Activated CD4-positive, alpha-beta T cell treated with anti-CD3 and anti-CD28 coated beads, Interleukin-2, Interleukin-6, amounts not matched to agents 100 ng/mL and 50 ng/mL, durations not matched to agents 16 hours and 8 hours (primary cell): Measurements from ENCODE around the gene CREG1.

ENCODE experiments used
- DNase-seq: peaks from one replicate; pipeline ENCODE4 v3.0.0-alpha.2; 2020

Gene CREG1

DNA sequence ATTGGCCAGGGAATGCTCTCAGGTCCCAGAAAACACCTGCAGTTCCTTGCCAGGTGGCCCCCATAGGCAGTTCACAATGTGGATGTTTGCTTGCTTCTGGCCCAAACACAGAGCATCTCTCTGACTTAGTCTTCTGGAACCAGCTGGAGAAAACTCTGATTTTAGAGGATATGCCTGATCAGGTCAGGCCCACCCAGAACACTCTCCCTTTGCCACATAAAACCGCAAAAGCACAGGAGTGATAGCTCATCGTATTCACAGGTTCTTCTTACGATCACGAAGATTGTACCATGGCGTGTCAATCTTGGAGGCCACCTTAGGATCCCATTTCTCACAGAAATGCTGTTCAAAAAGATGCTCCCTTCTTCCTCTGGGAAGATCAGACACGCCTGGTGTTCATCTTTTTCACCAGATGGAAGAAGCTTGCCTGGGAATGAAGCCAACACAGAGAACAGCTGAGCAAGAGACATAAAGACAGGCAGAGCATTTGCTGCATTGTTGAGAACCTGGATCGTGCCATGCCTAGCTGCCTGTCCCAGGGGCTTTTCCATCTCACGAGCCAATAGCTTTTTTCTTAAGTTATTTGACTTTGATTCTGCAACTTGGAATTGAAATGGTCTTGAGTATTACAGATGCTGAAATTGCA is 23.6 kb downstream of the CREG1 start:
- no peak for DNase-seq

DNA sequence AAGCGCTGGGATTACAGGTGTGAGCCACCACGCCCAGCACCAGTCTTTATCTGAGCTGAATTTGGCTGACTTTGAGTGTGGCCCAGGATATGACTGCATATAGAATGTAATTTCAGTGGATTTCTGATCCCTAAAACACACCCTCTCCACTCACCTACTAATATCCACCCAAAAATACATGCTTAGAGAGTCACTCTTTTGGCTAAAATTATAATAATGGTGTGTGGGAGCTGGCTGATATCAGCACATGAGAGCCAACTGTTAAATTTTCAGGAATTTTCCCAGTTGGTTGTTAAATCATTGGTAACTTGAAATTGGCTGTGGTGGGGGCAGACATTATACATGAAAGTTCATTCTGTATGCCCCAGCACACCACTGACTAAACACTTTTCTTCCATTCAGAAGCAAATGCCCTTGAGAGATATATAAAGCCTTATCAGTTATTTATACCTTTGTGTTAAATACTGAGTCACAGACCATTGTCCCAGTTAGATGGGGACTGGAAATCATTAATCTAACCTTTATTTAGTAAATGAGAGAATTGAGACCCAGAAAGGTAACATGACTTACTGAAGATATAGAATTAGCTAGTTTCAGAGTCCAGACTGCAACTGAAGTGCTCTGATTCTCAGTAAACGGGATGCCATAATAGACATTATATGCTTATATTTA is 25.4 kb downstream of the CREG1 start:
- no peak for DNase-seq

DNA sequence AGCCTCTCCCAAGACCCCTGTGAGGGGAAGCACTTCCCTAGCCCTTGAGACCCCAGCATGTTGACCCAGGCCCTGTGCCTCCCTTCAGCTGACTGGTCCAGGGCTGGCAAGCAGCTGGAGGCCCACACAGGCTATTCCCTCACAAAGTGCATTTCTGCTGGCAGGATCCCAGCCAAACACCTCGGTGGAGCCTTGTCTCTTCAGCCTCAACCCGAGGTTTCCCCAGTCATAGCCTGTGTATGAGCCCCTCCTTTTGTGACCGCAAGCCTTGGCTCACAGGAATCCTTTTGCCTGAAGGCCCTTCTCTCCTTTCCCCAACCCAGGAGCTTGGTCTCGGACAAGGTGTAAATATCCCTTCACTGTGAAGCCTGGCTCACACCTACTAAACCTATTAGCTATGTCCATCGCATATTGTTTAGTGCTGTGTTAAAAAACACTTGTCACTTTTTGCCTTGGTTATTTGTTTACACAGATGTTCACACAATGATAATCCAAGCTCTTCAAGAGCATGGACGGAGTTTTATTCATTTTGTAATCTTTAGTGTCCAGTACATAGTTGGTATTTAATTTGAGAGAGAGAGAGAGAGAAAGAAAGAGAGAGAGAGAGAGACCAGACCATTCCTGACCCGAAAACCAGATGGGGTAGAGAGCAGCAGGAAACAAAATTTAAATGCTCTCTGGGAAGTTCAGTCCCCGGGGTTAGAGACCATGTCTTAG is 26.7 kb downstream of the CREG1 start:
- no peak for DNase-seq

DNA sequence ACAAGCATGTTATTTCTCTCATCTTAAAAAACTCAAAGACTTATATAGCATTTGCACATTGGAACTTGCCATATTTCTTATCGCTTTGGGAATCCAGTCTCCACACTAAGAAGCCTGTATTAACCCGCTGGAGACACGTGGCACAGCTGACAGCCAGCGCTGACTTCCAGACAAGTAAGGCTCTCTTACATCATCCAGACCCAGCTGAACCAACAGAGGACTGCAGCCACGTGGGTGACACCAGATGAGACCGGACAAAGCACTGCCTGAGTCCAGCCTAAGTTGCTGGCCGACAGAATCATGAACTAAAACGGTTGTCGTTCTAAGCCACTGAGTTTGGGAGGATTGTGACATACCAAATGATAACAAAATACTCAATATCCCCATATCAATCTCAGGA is 28.9 kb downstream of the CREG1 start:
- DNase-seq, result no peak

DNA sequence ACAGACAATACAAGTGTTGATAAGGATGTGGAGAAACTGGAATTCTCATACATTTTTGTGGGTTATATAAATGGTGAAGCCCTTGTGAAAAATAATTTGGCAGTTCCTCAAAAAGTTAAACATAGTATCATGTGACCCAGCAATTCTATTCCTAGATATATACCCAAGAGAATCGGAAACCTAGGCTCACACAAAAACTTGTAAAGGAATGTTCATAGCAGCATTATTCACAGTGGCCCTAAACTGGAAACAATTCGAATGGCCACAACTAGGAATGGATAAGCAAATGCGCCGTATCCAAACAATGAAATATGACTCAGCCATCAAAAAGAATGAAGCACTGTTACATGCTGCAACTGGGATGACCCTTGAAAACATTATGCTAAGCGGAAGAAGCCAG is 31.3 kb downstream of the CREG1 start:
- DNase-seq, result no peak

DNA sequence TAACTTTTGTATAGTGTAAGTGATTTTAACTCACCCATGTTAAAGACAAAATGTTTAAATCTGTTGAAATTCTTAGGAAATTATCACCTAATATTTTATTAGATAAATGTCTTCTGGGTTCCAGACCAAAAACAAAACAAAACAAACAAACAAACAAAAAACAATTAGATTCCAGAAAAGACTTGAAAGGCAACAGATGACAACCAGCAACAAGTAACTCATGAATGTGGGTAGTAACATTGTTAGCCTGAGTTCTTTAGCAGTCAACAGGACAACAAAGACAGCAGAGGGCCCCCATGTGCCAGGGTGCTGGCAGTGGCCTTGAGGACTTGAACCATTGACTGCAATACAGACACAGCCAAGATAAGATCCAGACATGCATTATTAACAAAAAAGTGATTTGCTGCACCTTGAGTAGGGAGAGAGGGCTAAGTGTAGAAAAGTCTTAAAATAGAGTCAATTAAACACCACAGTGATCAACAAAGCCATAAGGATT is 32.8 kb downstream of the CREG1 start:
- no peak for DNase-seq

DNA sequence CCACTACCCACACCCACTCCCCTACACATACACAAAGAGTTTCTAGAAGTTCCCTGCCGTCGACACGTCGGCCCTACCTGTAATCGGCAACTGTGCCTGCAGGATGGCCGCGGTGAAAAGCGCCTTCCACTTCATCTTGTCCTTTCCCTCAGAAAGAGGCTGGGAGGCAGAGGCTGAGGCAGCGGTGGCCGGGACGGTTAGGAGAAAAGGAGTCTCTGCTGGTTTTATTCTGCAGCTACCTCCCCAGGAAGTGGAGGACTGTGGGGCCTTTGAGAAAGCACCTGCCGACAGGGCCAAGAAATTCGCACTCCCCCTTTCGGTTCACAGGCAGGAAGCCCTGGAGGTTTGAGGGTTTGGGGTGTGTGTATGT is 35.2 kb downstream of the CREG1 start, which contains the start of gene CD247:
TSS of gene CD247 (minus strand) at position 199 of the 370 bp plus-strand sequence. CDS start at position 135, 64 bp downstream.
- DNase-seq, result peak; percentile 88

DNA sequence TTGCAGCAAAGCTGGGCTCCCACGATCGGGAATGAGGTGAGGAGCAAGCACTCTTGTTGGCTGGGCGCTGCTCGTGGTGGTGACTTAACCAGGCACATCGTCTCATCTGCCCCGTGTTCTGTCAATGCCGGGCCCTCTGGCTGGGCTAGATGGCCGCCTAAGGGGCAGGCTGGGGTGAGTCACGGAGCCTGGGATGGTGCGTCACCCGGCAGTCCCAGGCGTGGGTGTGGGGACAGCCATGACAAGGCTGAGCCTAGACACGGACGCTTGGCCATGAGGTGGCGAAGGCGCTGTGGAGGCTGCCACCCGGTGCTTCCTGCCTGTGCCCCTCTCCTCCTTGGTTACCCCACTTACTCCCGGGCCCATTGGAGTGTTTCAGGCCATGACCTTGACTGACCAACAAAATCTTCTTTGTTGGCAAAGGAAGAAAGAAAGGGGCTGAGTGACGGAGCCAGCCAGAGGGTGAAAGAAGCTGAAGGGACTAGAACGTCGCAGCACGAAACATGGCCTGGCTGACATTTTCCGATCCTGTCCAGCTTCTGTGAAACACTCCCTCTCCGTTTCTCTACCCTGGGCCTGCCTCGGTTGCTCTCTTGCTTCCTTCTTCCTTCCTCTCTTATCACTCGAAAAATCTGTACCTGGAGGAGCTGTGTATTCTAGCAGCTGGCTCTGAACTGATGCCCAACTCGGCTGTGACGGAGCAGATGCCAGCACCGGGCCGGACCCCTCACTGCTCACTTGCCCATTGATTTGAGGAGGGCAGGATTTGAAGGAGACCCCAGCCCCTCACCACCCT is 35.8 kb downstream of the CREG1 start:
- peak; percentile 91 for DNase-seq

- no peak for DNase-seq
Measured at GRCh38 chr1:167516404-167517388, 36.9 kb downstream of the CREG1 start.

DNA sequence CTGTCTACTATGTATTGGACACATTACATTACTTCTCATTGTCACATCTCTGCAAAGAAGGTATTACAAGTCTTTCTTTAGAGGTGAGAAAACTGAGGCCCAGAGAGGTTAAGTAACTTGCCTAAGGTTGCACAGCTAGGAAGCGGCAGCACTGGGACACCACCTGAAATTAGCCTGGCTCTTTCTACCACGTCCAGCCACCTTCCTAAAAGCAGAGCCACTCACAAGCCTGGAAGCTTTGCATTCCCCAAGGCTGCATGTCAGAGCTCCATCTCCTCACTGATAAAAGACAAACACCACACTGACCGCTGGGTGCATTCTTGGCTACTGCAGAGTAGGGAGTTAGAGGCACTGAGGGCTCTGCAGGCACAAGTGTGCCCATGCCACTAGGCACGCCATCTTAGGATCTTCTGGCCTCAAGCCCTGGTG is 37.7 kb downstream of the CREG1 start:
- peak; percentile 31 for DNase-seq

- peak; percentile 42 for DNase-seq
Measured at GRCh38 chr1:167515461-167515860, 38.1 kb downstream of the CREG1 start.

GRCh38 chr1:167514288-167514687 is 39.3 kb downstream of the CREG1 start:
- DNase-seq, result peak; percentile 19

GRCh38 chr1:167512046-167512654 is 41.4 kb downstream of the CREG1 start:
- DNase-seq, result peak; percentile 51

DNA sequence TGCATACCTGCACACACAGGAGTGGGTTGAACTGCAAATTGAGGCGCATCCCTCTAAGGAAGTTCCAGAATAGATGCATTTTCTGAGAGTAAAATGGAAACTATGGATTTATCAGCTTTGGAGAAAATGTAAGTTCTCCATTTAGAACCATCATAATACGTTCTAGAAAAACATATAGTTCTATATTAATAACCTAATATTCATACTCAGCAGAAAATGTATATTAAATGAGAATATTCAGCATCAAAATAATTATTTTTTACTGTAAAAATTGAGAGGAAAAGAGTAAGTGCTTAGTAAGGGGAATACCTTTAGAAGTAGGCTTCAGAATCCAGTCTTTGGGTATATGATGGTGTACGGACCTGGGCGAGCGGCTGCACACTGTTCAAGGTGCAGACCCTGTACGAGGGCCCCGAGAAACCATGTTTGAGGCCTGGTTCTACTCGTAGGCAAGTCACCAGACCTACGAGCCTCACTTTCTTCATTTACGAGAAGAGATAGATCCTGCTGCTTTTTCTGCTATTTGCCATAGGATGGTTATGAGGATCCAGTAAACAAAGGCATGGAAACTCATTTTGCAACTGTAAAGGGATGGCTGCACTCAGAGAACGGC is 42.1 kb downstream of the CREG1 start:
- no peak for DNase-seq

GRCh38 chr1:167510881-167511280 is 42.7 kb downstream of the CREG1 start:
- no peak for DNase-seq

GRCh38 chr1:167510244-167510643 is 43.3 kb downstream of the CREG1 start:
- DNase-seq, result no peak

GRCh38 chr1:167509587-167509986 is 44.0 kb downstream of the CREG1 start:
- DNase-seq, result no peak

DNA sequence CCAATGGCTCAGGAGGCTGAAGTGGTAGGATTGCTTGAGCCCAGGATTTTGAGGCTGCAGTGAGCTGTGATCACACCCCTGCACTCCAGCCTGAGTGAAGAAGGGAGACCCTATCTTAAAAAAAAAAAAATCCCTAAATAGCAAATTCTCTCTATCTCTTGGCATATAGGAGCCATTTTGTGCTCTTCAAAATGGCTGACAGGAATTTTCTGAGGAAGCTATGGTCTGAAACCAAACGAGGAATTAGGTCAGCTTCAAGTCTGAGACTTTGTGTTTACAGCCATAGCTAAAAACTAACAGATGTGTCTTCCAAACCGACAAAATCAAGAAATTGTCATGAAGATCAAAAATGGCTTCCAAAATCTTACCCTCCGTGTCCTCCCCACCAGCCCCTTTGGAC is 45.8 kb downstream of the CREG1 start:
- no peak for DNase-seq

DNA sequence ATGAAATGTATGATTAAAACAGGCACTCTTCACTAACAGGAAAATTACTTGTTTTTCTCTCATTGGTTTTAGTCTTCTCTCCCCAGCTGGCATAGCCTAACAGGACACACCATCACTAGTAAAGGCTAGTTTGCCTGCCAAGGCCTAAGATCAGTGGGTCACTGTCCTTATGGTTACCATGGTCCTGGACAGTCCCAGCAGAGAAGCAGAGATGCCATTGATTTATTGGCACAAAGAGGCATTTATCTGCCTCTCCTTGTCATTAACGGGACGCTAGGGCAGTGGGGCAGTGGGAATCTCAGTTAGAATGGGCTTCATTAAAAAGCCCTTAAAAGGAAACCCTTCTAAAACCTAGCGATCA is 49.1 kb downstream of the CREG1 start:
- DNase-seq, result no peak

DNA sequence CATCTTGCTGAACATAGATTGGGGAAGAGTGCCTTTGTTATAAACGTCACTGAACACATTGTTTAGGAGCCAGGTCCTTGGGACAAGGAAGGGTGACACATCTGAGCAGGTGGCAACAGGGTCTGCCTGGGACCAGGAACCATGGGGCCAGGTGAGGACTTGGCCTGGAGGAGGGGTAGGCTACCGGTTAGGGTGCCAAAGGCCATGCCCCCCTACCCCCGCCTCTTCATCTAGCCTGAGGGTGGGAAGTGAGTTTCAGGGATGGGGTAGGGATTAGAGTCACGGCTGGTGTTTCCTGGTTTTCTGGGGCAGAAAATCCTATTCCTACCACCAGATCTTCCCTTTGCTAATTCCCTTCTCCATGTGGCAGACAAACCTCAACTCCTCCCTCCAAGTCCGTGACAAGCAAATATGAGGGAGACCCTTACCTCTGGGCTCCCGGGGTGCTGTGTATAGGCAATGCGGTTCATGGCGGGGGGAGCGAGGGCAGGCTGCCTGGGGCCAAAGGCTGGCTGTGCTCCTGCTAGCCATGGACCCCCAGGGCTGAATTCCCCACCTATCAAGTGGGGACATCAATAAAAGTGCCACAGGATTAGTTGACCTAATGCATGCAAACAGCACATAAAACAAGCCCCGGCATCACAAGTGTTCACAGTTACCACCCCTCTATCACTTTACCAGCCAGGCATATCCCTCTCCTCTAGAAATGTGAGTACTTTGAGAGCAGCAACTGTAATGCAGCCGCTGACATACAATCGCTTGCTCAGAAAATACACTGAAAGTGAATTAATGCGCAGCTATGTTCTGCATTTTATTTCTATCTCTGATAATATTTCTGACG is 49.7 kb downstream of the CREG1 start:
- no peak for DNase-seq
